Effector memory CD8-positive, alpha-beta T cell (primary cell): ENCODE data around the gene NEGR1.

Experiments used
- ATAC-seq: fragments of 150-1000 bp; cut with Tn5 transposase; replicated peaks from 2 replicates; pipeline ENCODE4 v1.10.0; 2021; ENCODE audit warnings: mild to moderate bottlenecking, moderate library complexity
- DNase-seq, 3 experiments: peaks; one replicate each; pipeline ENCODE4 v3.0.0; 2021
- H3K27ac Mint-ChIP-seq, 2 donors: one replicate each; pipeline ENCODE4 v1.8.0; 2022; ENCODE audit warnings: mild to moderate bottlenecking in 2 of 2, mixed read lengths in 2 of 2, moderate library complexity in 2 of 2
- H3K27me3 Mint-ChIP-seq, 2 donors: one replicate each; pipeline ENCODE4 v1.8.0; 2022; ENCODE audit warnings: mixed read lengths in 2 of 2
- H3K36me3 Mint-ChIP-seq: one replicate; pipeline ENCODE4 v1.8.0; 2022; ENCODE audit warnings: mild to moderate bottlenecking, moderate library complexity, mixed read lengths; ENCODE audit not compliant: insufficient read depth
- H3K4me1 Mint-ChIP-seq, 2 donors: one replicate each; pipeline ENCODE4 v1.8.0; 2022; ENCODE audit warnings: low read depth in 2 of 2, mixed read lengths in 2 of 2
- H3K4me3 Mint-ChIP-seq, 2 donors: one replicate each; pipeline ENCODE4 v1.8.0; 2022; ENCODE audit warnings: mild to moderate bottlenecking in 2 of 2, mixed read lengths in 2 of 2, moderate library complexity in 2 of 2
- H3K9me3 Mint-ChIP-seq, 2 donors: one replicate each; pipeline ENCODE4 v1.8.0; 2022; ENCODE audit warnings: mixed read lengths in 2 of 2

Gene NEGR1

DNA sequence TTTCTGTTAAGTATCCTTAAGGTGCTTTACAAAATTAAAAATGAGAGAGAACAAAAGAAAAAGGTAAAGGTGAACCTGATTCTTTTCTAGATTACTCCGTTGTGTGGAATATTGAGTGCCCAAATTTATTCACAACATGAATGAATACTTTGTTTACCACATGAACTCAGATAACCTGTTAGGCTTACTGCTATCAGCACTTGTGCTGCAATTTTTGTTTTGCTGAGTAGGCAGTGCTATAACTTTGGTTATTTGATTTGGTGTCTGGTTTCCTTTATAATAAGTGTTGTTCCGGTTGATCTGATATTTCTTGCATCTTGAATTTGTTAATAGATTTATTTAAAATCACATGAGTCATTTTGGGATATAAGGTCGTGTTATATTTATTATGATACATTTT, 195.9 kb downstream of the NEGR1 start:
- Mint-ChIP-seq H3K27ac (no peak overlapping the region), H3K36me3 (no peaks in the 10 kb centered on the region)

DNA sequence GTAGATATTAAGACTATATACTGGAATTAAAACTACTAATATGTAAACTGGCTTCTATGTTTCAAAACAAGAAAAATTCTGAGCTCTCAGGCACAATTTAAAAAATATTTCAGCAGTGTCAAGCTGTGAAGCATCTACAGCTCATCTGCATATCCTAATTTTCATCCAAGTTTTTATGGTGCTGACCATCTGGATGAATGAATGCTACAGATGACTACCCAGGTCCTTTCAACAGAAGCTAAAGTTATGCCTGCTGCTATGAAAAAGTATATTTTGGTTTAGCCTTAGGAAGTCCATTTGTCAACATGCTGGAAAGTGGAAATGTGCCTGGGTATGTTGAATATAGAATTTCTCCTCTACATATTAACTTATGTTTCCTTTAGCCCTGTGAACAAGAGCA, 206.9 kb downstream of the NEGR1 start:
- Mint-ChIP-seq H3K27ac (no peak overlapping the region), H3K36me3 (no peaks in the 10 kb centered on the region), H3K9me3 (peaks cover 0 to 2% of the 10 kb centered on the region in 2 donors), H3K4me3 (no peak overlapping the region), H3K4me1 (no peaks in the 10 kb centered on the region), H3K27me3 (no peaks in the 10 kb centered on the region)
- ATAC-seq (no peak), DNase-seq (no peak)

More for the DNA sequence above, 195.9 kb downstream of the NEGR1 start:
- Mint-ChIP-seq H3K27me3 (no peaks in the 10 kb centered on the region), H3K9me3 (peaks cover 0 to 3% of the 10 kb centered on the region in 2 donors), H3K4me1 (no peaks in the 10 kb centered on the region), H3K4me3 (no peak overlapping the region)
- DNase-seq (no peak), ATAC-seq (no peak)

DNA sequence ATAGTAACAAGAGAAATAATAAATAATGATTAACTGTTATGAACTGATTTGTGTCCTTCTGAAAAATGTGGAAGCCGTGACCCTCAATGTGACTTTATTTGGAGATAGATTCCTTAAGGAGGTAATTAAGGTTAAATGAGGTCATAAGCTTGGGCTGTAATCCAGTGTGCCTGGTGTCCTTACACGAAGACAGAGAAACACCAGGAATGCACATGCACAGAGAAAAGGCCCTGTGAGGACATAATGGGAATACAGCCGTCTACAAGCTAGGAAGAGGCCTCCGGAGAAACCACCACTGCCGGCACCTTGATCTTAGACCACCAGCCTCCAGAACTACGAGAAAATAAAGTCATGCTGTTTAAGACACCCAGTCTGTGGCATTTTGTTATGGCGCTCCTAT, 215.9 kb downstream of the NEGR1 start:
- H3K9me3 Mint-ChIP-seq = peaks cover 6 to 17% of the 10 kb centered on the region in 2 donors
- H3K27me3 Mint-ChIP-seq = no peaks in the 10 kb centered on the region
- H3K4me3 Mint-ChIP-seq = no peak overlapping the region
- ATAC-seq = no peak
- no peak for DNase-seq
- H3K4me1 Mint-ChIP-seq = no peaks in the 10 kb centered on the region
- no peak overlapping the region for H3K27ac Mint-ChIP-seq
- no peaks in the 10 kb centered on the region for H3K36me3 Mint-ChIP-seq

- ATAC-seq (no peak), DNase-seq (no peak)
- Mint-ChIP-seq H3K36me3 (no peaks in the 10 kb centered on the region), H3K4me1 (no peaks in the 10 kb centered on the region), H3K9me3 (peaks cover 8 to 17% of the 10 kb centered on the region in 2 donors), H3K4me3 (no peak overlapping the region), H3K27me3 (no peaks in the 10 kb centered on the region), H3K27ac (no peak overlapping the region)
Observed at GRCh38 chr1:72064196-72065075, 217.9 kb downstream of the NEGR1 start.

GRCh38 chr1:72063364-72064044, 218.8 kb downstream of the NEGR1 start:
- no peak for ATAC-seq
- Mint-ChIP-seq H3K4me3 (no peak overlapping the region), H3K27ac (no peak overlapping the region), H3K9me3 (peaks cover 8 to 17% of the 10 kb centered on the region in 2 donors), H3K36me3 (no peaks in the 10 kb centered on the region), H3K4me1 (no peaks in the 10 kb centered on the region), H3K27me3 (no peaks in the 10 kb centered on the region)
- no peak for DNase-seq

DNA sequence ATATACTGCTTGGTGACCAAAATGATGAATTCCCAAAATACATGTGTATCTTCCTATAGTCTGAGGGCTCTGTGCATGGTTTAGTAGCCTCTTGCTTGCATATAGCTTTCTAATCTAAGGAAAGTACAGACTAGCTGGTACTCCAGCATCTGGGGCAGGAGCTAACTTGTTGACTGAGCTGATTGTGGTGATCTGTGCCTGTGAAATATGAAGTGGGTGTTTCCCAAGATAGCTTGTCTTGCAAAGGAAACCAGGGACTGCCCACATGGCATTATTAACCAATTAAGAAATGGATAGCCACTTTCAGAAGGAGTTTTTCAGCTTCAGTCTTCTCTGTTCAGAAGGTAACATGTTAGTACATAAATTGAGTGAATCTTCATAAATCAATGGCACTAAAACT, 219.8 kb downstream of the NEGR1 start:
- peaks cover 10 to 17% of the 10 kb centered on the region in 2 donors for H3K9me3 Mint-ChIP-seq
- no peak overlapping the region for H3K27ac Mint-ChIP-seq
- no peak for DNase-seq
- H3K4me1 Mint-ChIP-seq = no peaks in the 10 kb centered on the region
- no peaks in the 10 kb centered on the region for H3K36me3 Mint-ChIP-seq
- no peaks in the 10 kb centered on the region for H3K27me3 Mint-ChIP-seq
- ATAC-seq = no peak
- no peak overlapping the region for H3K4me3 Mint-ChIP-seq

DNA sequence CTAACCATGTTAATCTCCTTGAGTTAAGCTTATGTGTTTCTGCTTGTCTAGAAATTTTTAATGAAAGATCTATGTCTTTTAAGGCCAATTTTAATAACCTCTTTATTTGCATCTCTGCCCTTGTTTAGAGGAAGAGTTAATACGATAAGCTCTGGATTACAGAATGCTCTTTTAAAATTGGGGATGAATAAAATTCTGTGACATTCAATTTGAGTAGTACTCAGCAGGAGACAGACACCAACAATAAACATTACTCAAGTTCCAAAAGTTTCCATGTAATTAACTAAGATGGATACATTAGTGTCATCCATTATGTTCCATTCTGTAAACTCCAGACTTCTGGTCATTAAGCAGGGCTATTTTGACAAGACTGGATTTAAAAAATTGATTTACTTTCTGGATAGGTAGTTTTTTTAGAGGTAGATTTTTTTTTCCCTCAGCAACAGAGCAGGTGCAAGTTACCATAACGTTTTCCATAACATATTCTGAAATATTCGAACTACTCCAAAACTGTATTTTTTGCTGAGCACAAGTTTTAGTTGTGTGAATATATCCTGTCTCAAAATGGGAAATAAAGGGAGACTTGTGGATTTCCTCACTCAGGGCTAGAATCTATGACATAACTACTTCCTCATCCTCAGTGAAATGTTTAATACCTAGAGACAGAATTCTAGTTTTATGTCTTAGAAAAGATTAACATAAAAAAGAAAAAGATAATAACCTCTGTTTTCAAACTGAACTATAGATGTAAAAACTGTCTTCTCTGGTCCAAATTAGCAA, 221.7 kb downstream of the NEGR1 start:
- peaks cover 10 to 16% of the 10 kb centered on the region in 2 donors for H3K9me3 Mint-ChIP-seq

GRCh38 chr1:72056516-72056915, 225.8 kb downstream of the NEGR1 start:
- Mint-ChIP-seq H3K36me3 (no peaks in the 10 kb centered on the region), H3K27me3 (no peaks in the 10 kb centered on the region), H3K4me3 (no peak overlapping the region), H3K9me3 (peaks cover under 1 to 5% of the 10 kb centered on the region in 2 donors), H3K4me1 (no peaks in the 10 kb centered on the region), H3K27ac (no peak overlapping the region)
- ATAC-seq = no peak
- DNase-seq = no peak

More for the DNA sequence above, 221.7 kb downstream of the NEGR1 start:
- Mint-ChIP-seq H3K27ac (no peak overlapping the region), H3K4me3 (no peak overlapping the region), H3K27me3 (no peaks in the 10 kb centered on the region), H3K4me1 (no peaks in the 10 kb centered on the region), H3K36me3 (no peaks in the 10 kb centered on the region)
- no peak for DNase-seq
- no peak for ATAC-seq

DNA sequence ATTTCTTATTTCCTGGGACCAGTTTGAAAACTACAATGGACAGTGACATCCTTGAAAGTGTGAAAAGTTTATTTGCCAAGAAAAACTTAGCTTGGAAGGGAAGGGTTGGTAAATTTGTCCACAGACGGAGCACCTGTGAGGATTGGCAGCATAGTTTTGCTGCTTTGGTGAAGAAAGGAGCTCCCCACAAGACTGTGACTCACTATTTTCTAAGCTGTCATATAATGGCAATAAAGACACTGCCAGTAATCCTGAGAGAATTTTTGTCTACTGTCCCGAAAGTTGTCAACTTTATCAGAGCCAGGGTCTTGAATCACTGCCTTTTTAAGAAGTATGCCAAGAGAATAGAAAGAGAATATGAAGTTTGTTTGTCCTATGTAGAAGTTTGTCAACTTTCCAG, 230.8 kb downstream of the NEGR1 start:
- no peak overlapping the region for H3K27ac Mint-ChIP-seq
- ATAC-seq (no peak), DNase-seq (no peak)

GRCh38 chr1:72050551-72050950, 231.8 kb downstream of the NEGR1 start:
- Mint-ChIP-seq H3K9me3 (peaks cover 8 to 20% of the 10 kb centered on the region in 2 donors), H3K4me3 (no peak overlapping the region), H3K4me1 (no peaks in the 10 kb centered on the region), H3K27me3 (no peaks in the 10 kb centered on the region), H3K36me3 (no peaks in the 10 kb centered on the region), H3K27ac (no peak overlapping the region)
- DNase-seq (no peak), ATAC-seq (no peak)

More for the DNA sequence above, 230.8 kb downstream of the NEGR1 start:
- Mint-ChIP-seq H3K36me3 (no peaks in the 10 kb centered on the region), H3K9me3 (peaks cover 8 to 13% of the 10 kb centered on the region in 2 donors), H3K4me3 (no peak overlapping the region), H3K4me1 (no peaks in the 10 kb centered on the region), H3K27me3 (no peaks in the 10 kb centered on the region)

GRCh38 chr1:72037745-72038343, 244.5 kb downstream of the NEGR1 start:
- Mint-ChIP-seq H3K4me1 (no peaks in the 10 kb centered on the region), H3K27me3 (no peaks in the 10 kb centered on the region), H3K9me3 (peaks cover 0 to 4% of the 10 kb centered on the region in 2 donors), H3K4me3 (no peak overlapping the region), H3K36me3 (no peaks in the 10 kb centered on the region), H3K27ac (no peak overlapping the region)
- ATAC-seq (no peak), DNase-seq (no peak)

GRCh38 chr1:72034827-72035226, 247.5 kb downstream of the NEGR1 start:
- no peak overlapping the region for H3K27ac Mint-ChIP-seq
- H3K4me3 Mint-ChIP-seq = no peak overlapping the region
- DNase-seq (no peak), ATAC-seq (no peak)
- no peaks in the 10 kb centered on the region for H3K4me1 Mint-ChIP-seq
- no peaks in the 10 kb centered on the region for H3K36me3 Mint-ChIP-seq
- H3K9me3 Mint-ChIP-seq = peaks cover 4 to 9% of the 10 kb centered on the region in 2 donors
- no peaks in the 10 kb centered on the region for H3K27me3 Mint-ChIP-seq
